ENCODE results near the gene PCNP.
"Not testable (repeated sequence)": the region's sequence is repeated elsewhere in the genome, so short reads cannot be mapped to it uniquely, and the experiment has no call there.

The PCNP gene

GRCh38 chr3:101623656-101624055 lies 49.7 kb downstream of the PCNP start:
- Histone ChIP-seq H3K36me3 (ENCODE audit: control insufficient read depth, insufficient read depth, low read length) (no peaks in the 10 kb centered on the region), H3K4me3 (replicated peaks; ENCODE audit: low read depth, low read length) (no peak overlapping the region), H3K27me3 (replicated peaks; ENCODE audit: control insufficient read depth, insufficient read depth, low read length) (no peaks in the 10 kb centered on the region)
- TF ChIP-seq, protein P1, sequence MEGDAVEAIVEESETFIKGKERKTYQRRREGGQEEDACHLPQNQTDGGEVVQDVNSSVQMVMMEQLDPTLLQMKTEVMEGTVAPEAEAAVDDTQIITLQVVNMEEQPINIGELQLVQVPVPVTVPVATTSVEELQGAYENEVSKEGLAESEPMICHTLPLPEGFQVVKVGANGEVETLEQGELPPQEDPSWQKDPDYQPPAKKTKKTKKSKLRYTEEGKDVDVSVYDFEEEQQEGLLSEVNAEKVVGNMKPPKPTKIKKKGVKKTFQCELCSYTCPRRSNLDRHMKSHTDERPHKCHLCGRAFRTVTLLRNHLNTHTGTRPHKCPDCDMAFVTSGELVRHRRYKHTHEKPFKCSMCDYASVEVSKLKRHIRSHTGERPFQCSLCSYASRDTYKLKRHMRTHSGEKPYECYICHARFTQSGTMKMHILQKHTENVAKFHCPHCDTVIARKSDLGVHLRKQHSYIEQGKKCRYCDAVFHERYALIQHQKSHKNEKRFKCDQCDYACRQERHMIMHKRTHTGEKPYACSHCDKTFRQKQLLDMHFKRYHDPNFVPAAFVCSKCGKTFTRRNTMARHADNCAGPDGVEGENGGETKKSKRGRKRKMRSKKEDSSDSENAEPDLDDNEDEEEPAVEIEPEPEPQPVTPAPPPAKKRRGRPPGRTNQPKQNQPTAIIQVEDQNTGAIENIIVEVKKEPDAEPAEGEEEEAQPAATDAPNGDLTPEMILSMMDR (IDR thresholded peaks at IDR 0.05; ENCODE audit: insufficient read depth, low read length, poor library complexity, severe bottlenecking): no peak
- no peak for DNase-seq (ENCODE audit: extremely low read depth, insufficient read length)

- TF ChIP-seq, protein P1 (IDR thresholded peaks at IDR 0.05; ENCODE audit: insufficient read depth, low read length, poor library complexity, severe bottlenecking): no peak
- DNase-seq (ENCODE audit: extremely low read depth, insufficient read length): no peak
- Histone ChIP-seq H3K27me3 (replicated peaks; ENCODE audit: control insufficient read depth, insufficient read depth, low read length) (no peaks in the 10 kb centered on the region), H3K4me3 (replicated peaks; ENCODE audit: low read depth, low read length) (no peak overlapping the region), H3K36me3 (ENCODE audit: control insufficient read depth, insufficient read depth, low read length) (no peaks in the 10 kb centered on the region)
These were observed 50.9 kb downstream of the PCNP start for GRCh38 chr3:101624857-101625256.

DNA sequence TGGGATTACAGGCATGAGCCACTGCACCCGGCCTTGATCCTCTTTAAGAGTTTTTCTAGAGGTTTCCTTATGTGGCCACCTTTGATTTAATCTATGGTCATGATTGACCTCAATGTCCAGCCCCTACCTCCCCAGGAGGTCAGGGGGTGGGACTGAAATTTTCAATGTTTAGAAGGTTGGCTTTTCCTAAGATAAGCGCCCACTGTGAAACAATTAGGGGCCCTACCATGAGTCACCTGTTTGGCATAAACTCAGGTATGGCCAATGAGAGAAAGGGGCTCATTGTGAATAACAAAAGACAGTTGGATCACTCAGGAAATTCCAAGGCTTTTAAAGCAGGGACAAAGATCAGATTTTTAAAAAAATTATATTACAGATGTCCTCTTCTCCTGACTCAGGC lies 51.9 kb downstream of the PCNP start:
- Histone ChIP-seq H3K4me3 (replicated peaks; ENCODE audit: low read depth, low read length) (no peak overlapping the region), H3K27me3 (replicated peaks; ENCODE audit: control insufficient read depth, insufficient read depth, low read length) (no peaks in the 10 kb centered on the region), H3K36me3 (ENCODE audit: control insufficient read depth, insufficient read depth, low read length) (no peaks in the 10 kb centered on the region)
- no peak for DNase-seq (ENCODE audit: extremely low read depth, insufficient read length)
- TF ChIP-seq, protein P1 (IDR thresholded peaks at IDR 0.05; ENCODE audit: insufficient read depth, low read length, poor library complexity, severe bottlenecking): no peak

- no peaks in the 10 kb centered on the region for H3K36me3 ChIP-seq (ENCODE audit: control insufficient read depth, insufficient read depth, low read length)
- TF ChIP-seq, protein P1 (IDR thresholded peaks at IDR 0.05; ENCODE audit: insufficient read depth, low read length, poor library complexity, severe bottlenecking): no peak
- no peaks in the 10 kb centered on the region for H3K27me3 ChIP-seq (replicated peaks; ENCODE audit: control insufficient read depth, insufficient read depth, low read length)
- H3K4me3 ChIP-seq (replicated peaks; ENCODE audit: low read depth, low read length): no peak overlapping the region
- no peak for DNase-seq (ENCODE audit: extremely low read depth, insufficient read length)
These were observed 55.2 kb downstream of the PCNP start for GRCh38 chr3:101629219-101629618.

- Histone ChIP-seq H3K36me3 (ENCODE audit: control insufficient read depth, insufficient read depth, low read length) (no peaks in the 10 kb centered on the region), H3K27me3 (replicated peaks; ENCODE audit: control insufficient read depth, insufficient read depth, low read length) (no peaks in the 10 kb centered on the region), H3K4me3 (replicated peaks; ENCODE audit: low read depth, low read length) (no peak overlapping the region)
- DNase-seq (ENCODE audit: extremely low read depth, insufficient read length): no peak
- TF ChIP-seq, protein P1 (IDR thresholded peaks at IDR 0.05; ENCODE audit: insufficient read depth, low read length, poor library complexity, severe bottlenecking): no peak
These were observed 57.3 kb downstream of the PCNP start for GRCh38 chr3:101631098-101631796.

DNA sequence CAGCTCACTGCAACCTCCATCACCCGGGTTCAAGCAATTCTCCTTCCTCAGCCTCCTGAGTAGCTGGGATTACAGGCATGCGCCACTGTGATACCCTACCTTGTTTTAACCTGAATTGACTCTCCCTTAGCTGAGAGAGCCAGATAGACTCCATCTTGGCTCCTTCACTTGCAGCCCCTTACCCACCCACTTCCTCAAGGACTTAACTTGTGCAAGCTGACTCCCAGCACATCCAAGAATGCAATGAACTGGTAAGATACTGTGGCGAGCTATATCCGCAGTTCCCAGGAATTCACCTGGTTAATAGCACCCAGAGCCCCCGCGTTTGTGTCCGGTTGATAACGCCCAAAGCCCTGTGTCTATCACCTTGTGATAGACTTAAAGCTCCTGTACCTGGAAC lies 58.0 kb downstream of the PCNP start:
- H3K27me3 ChIP-seq (replicated peaks; ENCODE audit: control insufficient read depth, insufficient read depth, low read length); DNase-seq (ENCODE audit: extremely low read depth, insufficient read length); H3K4me3 ChIP-seq (replicated peaks; ENCODE audit: low read depth, low read length); H3K36me3 ChIP-seq (ENCODE audit: control insufficient read depth, insufficient read depth, low read length): not testable (repeated sequence)
